Midbrain (tissue), 1 donor: Measurements from ENCODE around the gene NLGN1.

ENCODE experiments used
- DNase-seq: peaks from one replicate; lab custom pipeline; 2025; lab: John Stamatoyannopoulos, UW

The NLGN1 gene

DNA sequence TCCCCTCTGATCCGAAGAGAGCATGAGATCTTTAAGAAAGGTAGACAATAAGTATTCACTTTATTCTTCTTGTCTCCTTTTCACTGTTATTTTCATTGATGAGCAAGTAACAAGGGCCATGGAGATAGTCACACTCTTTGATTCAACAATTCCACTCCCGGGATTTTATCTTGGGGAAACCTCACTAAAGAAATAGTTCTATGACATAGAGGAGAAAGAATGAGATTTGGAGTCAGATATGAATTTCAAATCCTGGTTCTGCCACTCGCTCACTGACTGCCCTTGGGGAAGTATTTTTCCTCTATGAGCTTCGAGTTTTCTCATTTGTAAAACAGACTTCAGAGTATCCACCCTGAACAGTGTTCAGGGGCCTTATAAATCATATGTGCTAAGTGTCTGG lies 514.6 kb downstream of the NLGN1 start:
- no peak for DNase-seq

DNA sequence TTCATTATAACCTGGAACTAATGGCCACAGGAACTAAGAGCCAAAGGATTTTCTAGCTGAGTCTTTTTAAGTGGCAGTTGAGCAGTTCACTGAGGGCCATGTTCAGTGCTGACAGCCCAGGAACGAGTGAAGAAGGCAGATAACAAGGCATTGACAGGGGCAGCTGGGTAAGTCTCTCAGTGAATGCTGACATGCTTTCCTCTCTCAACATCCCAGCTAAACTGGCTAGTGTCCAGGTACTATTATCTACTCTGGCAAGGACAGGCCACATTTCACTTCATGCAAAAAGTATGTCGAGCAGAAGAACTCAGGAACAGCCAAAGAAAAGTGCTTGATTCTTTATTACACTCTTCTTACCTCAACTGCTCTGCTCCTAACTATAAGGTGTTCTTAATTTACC lies 515.9 kb downstream of the NLGN1 start:
- DNase-seq: no peak

DNA sequence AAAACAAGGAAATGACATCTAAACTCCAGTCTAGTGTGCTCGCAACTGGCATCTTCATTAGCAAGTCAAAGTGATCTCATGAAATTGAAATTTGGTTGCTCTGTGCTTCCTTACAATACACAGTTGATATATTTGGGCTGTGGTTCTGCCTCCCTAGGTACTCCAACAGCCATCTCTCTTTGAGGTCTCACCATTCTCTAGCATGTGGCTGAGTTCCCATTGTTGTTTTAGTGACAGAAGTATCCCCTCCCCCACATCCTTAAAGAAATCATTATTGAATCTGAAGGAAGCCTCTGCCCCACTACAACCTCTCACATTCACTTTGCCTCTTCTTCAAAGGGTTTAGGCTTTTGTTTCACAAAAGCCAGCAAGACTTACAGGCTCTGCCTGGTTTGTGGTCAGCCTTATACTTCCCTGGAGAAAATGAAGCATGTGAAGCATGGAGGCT lies 516.5 kb downstream of the NLGN1 start:
- DNase-seq: no peak

DNA sequence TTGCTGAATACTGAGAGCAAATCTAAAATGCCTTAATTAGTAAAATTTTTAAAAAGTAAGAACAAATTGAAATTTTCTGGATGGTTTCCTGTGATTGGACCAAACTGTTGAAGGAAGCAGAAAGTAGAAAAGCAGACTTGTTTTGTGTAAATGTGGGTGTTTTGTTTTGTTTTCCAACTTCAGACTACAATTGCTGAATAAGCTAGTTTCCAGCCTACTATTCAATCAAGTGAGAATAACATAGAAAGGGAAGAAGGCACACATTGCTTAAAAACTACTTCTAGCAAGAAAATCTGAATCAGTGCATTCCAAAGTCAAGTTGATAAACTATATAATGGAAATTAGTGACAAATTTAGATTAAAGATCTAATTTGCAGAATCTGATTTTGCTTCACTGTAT lies 519.3 kb downstream of the NLGN1 start:
- DNase-seq: no peak

DNA sequence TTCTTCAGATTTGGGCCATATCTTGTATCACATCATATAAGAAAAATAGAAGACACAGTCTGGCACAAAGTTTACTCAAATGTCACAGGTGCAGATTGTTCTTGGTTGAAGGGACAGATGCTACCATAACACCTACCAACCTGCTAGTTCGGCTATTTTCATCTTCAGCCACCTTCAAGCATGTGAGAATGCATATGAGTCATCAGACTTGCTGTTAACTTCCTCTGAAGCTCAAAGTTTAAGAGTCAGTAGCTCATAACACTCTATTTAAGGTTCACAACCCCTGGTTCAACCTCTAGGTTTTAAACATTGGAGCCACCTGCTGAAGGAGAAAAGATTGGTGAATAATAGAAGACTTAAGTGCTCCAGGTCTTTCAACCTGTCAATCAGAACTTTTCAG lies 522.8 kb downstream of the NLGN1 start:
- no peak for DNase-seq

DNA sequence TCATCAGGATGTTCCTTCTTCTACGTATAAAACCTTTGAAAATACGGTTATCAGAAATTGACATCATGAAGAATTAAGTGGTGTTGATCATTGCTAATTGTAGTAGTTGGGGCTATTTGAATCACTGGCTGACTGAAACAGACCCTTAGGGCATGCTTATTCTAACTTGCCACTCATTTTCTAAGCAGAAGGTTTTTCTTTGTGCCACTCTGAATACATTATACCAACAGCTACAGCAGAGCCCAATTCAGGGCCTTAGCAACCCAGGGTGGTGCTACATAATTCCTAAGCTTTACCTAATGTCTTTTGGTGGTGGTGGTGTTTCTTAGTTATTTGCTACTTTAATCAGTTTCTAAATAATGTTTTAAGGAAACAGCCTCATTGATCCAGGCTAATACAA lies 524.2 kb downstream of the NLGN1 start:
- no peak for DNase-seq

DNA sequence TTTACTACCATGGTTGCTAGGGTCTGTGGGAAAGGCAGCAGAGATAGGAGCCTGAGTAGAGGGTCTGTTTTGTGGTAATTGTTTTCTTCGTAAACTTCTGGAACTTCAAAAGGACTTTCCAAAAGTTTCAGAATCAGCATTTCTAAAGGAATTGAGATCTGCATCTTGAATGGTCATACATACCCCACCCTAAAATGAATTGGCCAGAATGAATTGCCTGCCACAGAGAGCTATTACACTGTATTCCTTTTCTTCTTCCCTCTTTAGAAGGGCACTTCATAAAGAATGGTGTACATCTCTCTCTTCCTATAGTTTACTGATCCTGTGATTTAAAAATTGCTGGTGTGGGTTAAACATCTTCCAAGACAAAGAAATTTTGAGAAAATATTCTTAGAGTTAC lies 525.7 kb downstream of the NLGN1 start:
- DNase-seq: no peak

DNA sequence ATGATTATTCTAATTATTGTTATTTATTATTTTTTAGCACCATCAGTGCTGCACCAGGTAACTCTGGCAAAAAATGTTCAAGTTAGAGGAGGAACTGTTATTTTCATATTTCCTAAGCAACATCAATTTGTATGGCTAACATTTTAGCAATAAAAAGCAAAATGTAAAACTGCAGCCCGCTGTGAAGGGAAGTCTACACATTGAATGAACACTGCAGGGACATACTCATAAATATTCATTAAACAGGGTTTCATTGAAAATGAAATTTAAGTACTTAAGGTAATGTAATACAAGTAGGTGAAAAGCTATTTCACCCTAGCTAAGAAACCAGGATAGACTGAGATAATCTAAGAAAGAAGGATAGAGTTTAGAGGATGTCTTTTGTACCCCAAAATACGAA lies 532.7 kb downstream of the NLGN1 start:
- DNase-seq: no peak

DNA sequence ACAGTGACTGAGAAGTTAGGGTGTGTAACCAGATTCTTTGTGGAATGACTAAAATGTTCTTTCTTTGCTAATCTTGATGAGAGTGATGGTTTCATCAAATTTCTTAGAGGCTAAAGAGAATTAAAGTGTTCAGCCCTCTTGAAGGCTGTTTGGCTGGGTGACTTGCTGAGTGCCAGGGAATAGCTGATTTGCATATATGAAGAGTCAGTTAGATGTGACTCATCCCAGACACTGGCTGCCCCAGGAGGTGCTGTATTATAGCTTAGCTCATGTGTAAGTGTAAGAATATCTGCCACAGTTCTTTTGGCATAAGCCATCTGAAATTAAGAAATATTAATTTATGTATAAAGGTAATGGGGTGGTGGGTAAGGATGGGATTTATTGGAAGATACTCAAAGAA lies 535.1 kb downstream of the NLGN1 start:
- no peak for DNase-seq

DNA sequence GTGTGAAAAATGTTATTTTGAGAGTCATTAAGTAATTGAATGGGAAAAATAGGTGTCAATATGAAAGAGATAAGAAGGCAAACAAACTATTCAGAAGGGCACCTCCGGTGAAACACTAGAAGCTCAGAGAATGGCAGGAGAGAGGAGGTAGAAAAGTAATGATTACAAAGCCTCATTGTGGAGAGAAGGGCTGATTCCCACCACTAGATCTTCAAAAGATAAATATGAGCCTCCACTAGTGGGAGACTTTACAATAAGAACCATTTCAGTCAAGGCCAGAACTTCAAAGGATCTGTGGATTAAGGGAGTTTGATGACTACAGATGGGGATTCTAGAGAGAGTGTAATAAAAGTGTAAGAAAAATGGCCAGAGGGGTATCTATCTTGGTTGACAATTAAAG lies 535.6 kb downstream of the NLGN1 start:
- no peak for DNase-seq

DNA sequence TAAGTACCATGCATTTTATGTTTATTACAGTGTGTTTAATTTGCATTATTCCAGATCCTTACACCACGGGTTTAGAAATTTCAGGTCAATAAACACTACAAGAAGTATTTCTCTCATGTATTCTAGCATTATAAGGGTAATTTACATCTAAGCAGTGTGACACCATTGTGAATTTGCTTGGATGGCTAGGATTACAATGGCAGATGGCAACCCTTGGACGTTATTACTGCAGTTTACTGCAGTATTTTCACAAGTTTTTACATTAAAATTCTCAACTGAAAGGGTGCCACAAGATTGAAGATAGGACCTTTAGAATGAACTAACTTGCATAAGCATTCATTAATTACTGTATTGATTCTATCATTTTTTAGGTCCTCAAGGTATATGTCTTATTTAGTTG lies 538.8 kb downstream of the NLGN1 start:
- no peak for DNase-seq

DNA sequence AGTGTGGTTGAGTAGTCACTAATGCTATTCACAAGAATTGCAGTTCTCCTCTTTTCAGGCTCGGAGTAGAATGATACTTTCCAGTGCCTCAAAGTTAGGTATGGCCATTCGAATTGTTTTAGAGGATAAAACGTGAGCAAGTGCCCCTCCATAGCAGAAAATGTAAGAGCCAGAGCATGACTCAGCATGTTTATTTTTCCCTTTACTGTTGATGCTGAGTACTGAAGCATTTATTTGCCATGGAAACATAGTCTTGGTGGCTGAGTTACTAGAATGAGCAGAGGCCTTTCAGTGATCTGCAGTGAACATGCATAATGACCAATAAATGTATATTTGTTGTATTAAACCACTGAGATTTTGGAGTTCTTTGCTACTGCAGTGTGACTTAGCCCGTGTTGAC lies 540.6 kb downstream of the NLGN1 start:
- DNase-seq: no peak

DNA sequence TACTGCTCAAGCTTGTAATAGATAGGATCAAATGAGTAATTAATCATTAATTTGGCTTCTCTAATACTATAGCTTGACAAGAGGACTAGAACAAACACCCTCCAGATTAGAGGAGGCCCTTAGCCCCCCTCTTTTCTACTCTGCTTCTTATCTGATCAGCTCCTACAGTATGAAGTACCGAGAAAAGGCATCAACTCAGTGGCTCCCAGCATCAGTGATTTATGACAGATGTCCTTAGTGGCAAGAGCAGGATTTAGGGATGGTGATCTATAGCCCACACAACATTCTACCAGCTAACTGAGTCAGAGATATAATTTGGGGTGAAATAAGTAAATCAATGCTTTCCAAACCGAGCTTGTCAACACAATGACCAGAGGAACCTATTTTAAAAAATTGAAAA lies 541.1 kb downstream of the NLGN1 start:
- no peak for DNase-seq

DNA sequence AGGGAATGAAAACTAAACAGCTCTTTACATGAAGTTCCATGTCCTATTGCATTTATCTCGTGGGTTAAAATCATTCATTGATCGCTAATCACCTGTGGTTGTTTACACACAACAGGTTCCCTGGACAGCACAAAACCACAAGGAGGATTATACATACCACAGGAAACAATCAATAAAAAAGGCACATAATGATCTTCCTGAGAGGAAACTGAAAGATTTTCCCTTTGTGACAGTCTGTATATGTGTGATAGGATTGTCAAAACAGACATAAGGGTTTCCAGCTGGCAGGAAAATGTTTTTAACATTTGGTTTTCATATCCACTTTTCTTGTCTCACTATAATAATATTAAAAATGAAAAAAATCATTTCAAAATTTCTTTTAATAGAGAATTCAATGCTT lies 541.8 kb downstream of the NLGN1 start:
- DNase-seq: no peak

DNA sequence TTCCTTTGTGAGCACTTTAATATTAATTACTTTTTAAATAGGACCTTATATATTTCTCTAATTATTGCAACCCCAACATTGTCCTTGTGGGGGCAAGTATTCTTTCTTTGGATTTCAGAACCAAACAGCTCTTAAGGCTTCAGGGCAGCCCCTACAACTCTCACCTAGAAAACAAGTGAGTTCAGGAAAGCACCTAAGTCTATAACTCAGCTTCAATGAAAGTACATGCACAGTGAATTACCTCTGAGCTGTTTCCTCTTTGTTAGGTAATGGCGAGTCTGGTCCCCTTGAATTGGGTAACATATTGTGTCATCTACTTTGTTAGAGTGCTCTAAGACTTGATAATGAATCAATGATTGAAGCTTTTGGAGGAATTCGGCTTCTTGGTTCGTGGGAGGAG lies 545.7 kb downstream of the NLGN1 start:
- DNase-seq: no peak

DNA sequence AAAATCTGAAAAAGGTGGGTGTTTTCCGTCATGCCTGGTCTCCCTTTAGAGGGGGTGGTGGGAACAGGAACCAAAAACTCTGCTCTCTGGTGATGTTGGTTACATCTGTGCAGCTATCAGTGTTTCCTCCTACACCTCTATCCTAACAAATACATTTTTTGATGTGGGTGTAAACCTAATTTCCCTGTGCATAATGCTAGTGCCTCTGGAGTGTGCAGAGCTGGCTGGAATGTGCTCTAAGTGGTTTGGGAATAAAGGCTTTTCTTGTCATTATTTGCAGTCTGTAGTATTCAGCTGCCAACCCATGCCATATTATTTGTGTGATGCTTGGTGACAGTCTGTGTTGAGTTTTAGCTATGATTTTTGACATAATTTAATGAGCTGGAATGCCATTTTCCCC lies 547.6 kb downstream of the NLGN1 start:
- DNase-seq: no peak

DNA sequence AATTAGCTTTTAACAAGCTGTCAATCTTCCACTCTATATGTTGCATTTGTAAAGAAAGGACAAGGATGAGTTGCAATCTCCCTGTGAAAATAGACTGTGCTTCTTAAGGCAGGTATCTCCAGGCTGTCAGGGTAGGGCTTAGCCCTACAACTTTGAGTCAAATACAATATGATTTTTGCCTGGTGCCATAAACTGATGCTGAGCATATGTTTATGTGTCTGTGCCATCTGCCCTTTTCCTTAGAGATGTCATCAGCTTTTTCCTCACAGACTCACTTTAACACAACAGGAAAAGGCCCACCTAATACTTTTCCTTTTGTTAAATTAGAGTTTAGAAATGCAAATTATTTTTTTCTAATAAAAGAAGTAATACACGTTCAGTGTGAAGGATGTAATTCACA lies 548.3 kb downstream of the NLGN1 start:
- no peak for DNase-seq

DNA sequence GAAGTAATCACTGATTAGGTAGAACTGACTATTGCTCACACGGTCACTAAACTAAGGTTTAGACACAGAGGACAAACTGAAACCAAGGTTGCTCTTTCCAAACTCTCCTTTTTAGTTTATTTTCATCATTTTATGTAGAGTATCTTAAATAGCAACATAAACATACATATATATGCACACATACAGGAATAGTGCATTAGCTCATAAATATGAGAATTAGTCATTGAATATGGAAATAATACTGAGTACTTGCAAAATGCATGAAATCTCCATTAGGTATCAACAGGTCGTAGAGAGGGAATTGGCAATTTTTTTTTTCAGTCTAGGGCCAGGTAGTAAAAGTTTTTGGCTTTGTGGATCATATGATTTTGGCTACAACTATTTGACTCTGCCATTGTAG lies 557.1 kb downstream of the NLGN1 start:
- DNase-seq: no peak

DNA sequence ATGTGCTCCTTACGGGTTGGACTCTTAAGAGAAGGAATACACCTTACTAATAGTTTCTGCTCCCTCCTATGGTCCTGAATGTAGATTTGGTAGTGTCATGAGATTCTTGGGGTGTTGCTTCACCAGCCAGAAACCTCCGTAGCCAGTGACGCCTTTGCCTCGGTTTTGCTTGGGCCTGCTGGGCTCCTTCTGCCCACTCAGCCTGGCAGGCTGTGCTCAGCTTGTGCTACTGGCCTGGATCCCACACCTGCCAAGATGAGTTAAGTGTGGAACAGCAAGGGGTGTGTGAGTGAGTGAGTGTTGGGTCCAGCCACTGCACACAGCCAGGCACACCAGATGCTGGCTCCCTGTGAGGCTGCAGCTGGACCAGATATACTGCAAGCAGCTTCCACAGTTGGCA lies 560.1 kb downstream of the NLGN1 start:
- DNase-seq: no peak

DNA sequence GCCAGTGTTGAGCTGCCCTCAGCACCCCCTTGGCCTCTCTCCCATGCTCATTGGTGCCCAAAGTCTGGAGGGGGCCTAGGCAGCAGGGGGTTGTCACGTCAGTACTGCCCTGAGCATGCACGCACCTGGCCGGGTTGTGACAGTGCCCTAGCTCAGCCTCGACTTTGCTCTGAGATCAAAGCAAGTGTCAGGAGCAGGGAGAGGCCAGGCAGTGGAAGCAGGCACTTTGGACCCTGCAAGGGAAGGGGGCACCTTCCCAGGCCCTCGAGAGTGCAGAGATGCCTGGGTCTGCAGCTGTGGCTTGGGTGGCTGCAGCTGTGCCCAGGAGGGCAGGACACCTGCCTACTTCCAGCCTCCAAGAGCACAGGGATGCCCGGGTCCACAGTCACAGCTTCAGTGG lies 561.3 kb downstream of the NLGN1 start:
- DNase-seq: no peak

DNA sequence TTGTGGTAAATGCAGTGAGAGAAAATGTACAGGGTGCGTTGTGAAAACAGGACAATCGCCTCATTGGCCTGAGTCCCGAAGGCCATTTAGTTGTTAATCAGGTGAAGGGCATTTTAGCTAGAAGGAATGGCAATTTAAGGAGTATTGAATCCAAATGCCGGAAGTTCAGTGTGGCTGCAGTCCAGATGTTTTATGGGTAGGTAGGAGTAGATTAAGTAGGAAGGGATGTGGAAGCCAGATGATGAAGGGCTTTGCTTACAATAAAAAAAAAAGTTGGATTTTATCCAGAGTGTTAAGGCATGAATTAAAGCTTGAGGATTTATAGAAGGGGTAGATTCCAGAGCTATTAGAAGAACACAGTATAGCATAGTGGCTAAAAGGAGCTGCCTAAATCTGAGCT lies 572.7 kb downstream of the NLGN1 start:
- DNase-seq: no peak

DNA sequence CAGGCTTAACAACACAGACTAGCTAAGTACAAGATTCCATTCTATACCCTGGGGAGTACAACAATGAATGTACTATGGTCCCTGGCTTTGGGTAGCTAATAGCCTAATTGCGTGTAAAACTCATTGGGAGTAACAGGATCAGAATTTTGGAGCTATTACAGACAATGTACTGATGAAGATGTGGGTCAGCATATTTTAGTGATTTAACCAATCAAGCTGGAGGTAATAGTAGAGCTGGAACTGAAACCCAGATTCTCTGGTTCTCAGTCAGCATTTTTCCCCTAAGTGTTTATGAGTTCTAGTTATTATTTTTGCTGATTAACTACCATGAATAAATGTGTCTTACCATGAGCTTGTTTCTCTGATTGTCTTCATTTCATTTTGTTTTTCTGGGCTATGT lies 578.7 kb downstream of the NLGN1 start:
- DNase-seq: no peak

DNA sequence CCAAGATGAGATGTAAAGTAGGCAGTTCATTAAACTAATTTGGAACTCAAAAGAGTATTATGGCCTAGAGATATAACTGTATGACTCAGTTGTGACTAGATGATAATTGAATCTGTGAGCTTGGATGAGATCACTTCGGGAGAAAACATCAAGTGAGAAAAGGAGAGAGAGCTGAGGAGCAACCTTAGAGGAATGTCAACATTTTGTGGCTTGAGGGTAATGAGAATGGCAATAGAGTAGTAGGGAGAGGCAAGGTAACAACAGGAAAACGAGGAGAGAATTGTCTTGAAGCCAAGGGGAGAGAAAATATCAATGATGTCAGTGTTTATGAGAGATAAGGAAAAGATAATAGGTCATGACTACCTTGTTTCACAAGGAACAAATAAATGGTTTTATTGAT lies 580.2 kb downstream of the NLGN1 start:
- DNase-seq: no peak

DNA sequence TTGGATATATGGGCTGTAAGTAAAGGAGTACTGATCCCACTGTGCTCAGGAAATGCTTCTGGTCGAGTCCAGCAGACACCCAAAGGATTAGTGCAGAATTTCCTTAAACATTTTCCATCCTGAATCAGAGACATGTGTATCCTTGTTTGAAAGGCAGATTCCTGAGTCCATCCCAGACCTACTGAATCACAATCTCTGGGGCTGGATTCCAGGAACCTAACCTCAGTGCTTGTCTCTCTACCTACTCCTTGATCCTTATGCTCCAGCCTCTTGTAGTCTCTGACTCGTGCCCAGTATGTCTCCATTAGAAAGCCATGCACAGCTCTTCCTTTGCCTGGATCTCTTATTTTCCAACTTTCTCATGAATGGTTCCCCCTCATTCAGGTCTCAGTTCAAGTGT lies 585.8 kb downstream of the NLGN1 start:
- no peak for DNase-seq

DNA sequence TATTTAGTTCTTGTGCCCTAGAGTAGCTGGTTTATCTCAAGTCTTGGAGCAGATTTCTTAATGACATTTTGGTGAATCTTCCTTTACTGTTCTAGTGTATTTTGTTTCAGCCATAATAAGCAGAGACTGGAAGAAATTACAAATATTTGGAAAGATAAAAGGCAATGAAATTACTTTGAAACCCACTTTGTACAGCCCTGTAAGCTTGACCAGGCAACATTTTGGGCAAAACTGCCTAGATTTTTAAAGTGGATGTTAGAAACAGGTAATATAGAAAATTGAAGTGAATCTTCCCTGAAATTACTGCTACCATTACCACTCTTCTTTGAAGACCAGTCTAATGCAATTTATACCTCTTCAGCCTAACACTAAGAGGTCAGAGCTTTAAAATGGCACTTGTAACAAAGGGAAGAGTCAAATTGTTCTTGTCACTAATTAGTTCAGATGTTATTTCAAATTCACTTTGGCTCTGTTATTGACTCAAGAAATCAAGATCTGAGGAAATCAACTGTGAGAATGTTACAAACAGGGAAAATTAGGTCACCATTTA lies 589.4 kb downstream of the NLGN1 start:
- no peak for DNase-seq
